IMR-90 (cell line): ENCODE measurements around the gene SMIM36.

Experiments
- CEBPB ChIP-seq: IDR thresholded peaks from 2 replicates; pipeline ENCODE4 v1.6.1; 2012; ENCODE audit warnings: low read depth, low read length, improper control_type of control experiment
- POLR2A ChIP-seq: IDR thresholded peaks from 2 replicates; pipeline ENCODE4 v1.6.1; 2012; ENCODE audit warnings: mild to moderate bottlenecking, low read depth, low read length
- RCOR1 ChIP-seq: IDR thresholded peaks from 2 replicates; pipeline ENCODE4 v1.6.1; 2012; ENCODE audit warnings: mild to moderate bottlenecking, low read length, improper control_type of control experiment; ENCODE audit not compliant: insufficient replicate concordance
- TF ChIP-seq, protein P1 (sequence below): conservative IDR thresholded peaks from 2 replicates; pipeline ENCODE4 v1.5.1; 2012; ENCODE audit warnings: mild to moderate bottlenecking, low read depth, low read length, improper control_type of control experiment

DNA sequence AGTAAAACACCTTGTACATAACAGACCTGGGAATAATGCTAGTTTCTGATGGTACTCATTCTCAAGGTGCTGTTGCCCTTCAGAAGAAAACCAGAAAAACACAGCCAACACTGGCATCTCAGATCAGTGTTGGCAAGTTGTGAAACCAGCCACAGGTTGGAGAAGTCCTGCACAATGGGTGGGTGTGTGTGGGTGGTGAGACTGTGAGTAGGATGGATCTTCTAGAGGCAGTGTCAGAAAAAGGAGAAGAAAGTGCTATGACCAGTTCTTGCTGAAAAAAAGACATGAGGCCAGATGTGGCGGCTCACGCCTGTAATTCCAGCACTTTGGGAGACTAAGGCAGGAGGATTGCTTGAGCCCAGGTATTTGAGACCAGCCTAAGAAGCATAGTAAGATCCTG, 35.2 kb upstream of the SMIM36 start:
- TF ChIP-seq POLR2A: no peak
- TF ChIP-seq RCOR1: no peak
- TF ChIP-seq, protein P1, sequence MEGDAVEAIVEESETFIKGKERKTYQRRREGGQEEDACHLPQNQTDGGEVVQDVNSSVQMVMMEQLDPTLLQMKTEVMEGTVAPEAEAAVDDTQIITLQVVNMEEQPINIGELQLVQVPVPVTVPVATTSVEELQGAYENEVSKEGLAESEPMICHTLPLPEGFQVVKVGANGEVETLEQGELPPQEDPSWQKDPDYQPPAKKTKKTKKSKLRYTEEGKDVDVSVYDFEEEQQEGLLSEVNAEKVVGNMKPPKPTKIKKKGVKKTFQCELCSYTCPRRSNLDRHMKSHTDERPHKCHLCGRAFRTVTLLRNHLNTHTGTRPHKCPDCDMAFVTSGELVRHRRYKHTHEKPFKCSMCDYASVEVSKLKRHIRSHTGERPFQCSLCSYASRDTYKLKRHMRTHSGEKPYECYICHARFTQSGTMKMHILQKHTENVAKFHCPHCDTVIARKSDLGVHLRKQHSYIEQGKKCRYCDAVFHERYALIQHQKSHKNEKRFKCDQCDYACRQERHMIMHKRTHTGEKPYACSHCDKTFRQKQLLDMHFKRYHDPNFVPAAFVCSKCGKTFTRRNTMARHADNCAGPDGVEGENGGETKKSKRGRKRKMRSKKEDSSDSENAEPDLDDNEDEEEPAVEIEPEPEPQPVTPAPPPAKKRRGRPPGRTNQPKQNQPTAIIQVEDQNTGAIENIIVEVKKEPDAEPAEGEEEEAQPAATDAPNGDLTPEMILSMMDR: no peak
- TF ChIP-seq CEBPB: no peak
